GM21367 (cell line): ENCODE results near the gene HBQ1.
"Not testable (repeated sequence)": the region's sequence is repeated elsewhere in the genome, so short reads cannot be mapped to it uniquely, and the experiment has no call there.

Source experiments
- ATAC-seq: cut with Tn5 transposase; IDR thresholded peaks from one replicate; pipeline ENCODE4 v1.9.1; 2021; ENCODE audit not compliant: unreplicated experiment

Gene HBQ1

DNA sequence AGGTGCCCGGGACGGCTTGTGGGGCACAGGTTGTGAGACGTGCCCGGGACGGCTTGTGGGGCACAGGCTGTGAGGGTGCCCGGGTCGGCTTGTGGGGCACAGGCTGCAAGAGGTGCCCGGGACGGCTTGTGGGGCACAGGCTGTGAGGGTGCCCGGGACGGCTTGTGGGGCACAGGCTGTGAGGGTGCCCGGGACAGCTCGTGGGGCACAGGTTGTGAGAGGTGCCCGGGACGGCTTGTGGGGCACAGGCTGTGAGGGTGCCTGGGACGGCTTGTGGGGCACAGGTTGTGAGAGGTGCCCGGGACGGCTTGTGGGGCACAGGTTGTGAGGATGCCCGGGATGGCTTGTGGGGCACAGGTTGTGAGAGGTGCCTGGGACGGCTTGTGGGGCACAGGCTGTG, 20.0 kb upstream of the HBQ1 start:
- not testable (repeated sequence) for ATAC-seq

DNA sequence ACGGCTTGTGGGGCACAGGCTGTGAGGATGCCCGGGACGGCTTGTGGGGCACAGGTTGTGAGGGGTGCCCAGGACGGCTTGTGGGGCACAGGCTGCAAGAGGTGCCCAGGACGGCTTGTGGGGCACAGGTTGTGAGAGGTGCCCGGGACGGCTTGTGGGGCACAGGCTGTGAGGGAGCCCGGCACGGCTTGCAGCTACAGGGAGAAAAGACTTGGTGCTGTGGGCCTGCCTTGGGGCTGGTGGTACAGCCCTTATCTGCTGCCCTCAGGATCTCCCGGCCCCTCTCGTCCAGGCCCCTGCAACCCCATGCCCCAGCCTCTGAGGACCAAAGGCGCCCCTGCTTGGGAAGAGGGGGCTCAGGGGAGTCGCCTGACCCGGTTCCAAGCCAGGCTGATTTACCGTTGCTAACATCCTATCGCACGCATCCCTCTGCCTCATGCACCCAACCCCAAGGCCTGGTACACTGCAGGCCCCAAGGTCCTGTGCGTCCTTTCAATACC, 19.5 kb upstream of the HBQ1 start:
- ATAC-seq: no peak

DNA sequence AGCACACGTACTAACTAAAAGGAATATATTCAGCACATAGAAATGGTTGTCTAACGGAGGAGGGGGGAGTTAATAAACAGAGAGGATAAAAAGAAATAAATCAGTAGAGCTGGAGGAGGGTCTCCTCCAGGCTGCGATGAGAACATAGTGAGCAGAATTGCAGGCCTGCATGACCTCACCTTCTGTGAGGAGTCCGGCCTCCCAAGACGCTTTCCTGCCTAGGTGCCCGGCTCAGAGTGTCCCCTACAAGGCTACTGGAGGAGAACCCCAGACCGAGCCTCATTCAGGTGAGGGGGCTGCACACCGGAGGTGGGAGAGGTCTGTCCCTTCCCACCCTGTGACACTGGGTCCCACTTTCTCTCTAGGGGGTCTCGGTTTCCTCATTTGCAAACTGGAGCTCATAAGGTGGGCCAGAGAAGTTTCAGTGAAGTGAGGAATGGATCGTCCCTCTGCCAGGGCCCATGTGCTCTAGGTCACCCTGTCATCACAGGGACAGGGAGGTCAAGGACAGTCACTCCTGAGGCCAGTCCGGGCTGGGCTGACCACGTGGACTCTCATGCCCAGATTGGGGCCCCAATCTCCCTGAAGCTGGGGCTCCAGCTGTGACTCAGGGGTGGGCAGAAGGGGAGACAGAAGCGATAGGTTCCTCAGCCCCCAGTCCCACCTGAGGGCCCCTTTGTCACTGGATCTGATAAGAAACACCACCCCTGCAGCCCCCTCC, 17.8 kb upstream of the HBQ1 start:
- no peak for ATAC-seq

- ATAC-seq: not testable (repeated sequence)
These were observed 17.1 kb upstream of the HBQ1 start for GRCh38 chr16:163139-163538.

GRCh38 chr16:163696-164095, 16.6 kb upstream of the HBQ1 start:
- not testable (repeated sequence) for ATAC-seq

DNA sequence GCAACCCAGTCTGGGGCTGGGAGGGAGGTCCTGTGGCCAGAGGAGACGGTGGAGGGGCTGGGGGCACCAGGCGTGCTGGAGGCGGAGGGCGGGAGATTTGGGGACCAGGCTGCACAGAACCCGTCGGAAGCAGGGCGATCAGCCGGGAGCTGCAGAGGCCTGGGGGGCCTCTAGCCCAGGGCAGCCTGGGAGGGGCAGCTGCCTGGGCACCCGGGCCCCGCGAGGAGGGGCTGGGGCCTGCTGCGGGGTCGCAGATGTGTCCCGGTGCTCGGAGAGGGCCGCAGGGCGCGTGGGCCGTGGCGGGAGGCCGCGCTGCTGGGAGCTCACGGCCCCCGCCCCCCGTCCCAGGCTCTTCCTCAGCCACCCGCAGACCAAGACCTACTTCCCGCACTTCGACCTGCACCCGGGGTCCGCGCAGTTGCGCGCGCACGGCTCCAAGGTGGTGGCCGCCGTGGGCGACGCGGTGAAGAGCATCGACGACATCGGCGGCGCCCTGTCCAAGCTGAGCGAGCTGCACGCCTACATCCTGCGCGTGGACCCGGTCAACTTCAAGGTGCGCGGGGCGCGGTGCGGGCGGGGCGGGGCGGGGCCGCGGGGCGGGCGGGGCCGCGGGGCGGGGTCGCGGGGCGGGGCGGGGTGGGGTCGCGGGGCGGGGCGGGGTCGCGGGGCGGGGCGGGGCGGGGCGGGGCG, 16.0 kb upstream of the HBQ1 start:
- ATAC-seq: not testable (repeated sequence)

GRCh38 chr16:164827-165538, 15.3 kb upstream of the HBQ1 start:
- ATAC-seq: no peak

- ATAC-seq: no peak
These were observed 14.5 kb upstream of the HBQ1 start, which contains the start of gene HBM for GRCh38 chr16:165539-166374. HBM (plus strand) TSS chr16:165978; CDS start chr16:165998, 20 bp downstream.

GRCh38 chr16:166375-167121, 13.7 kb upstream of the HBQ1 start:
- ATAC-seq: no peak

- no peak for ATAC-seq
These were observed 13.1 kb upstream of the HBQ1 start for GRCh38 chr16:167122-167690.

- no peak for ATAC-seq
These were observed 11.8 kb upstream of the HBQ1 start for GRCh38 chr16:168424-168823.

DNA sequence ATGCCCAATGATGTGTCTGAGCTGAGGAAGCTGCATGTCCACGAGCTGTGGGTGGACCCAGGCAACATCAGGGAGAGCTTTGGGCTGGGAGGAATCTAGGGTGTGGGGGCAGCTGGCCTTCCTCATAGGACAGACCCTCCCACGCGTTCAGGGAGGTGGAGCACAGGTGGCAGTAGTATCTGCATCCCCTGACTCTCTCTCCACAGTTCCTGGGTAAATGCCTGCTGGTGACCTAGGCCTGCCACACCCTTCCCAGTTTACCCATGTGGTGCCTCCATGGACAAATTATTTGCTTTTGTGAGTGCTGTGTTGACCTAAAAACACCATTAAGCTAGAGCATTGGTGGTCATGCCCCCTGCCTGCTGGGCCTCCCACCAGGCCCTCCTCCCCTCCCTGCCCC, 11.2 kb upstream of the HBQ1 start:
- ATAC-seq: no peak

DNA sequence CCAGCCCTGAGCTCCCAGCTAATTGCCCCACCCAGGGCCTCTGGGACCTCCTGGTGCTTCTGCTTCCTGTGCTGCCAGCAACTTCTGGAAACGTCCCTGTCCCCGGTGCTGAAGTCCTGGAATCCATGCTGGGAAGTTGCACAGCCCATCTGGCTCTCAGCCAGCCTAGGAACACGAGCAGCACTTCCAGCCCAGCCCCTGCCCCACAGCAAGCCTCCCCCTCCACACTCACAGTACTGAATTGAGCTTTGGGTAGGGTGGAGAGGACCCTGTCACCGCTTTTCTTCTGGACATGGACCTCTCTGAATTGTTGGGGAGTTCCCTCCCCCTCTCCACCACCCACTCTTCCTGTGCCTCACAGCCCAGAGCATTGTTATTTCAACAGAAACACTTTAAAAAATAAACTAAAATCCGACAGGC, 10.2 kb upstream of the HBQ1 start:
- ATAC-seq: not testable (repeated sequence)

- ATAC-seq: no peak
These were observed 9.5 kb upstream of the HBQ1 start for GRCh38 chr16:170788-171187.

- ATAC-seq: not testable (repeated sequence)
These were observed 7.8 kb upstream of the HBQ1 start, which contains the start of gene HBA2 for GRCh38 chr16:172374-172941. HBA2 (plus strand) TSS chr16:172876; CDS start chr16:172913, 37 bp downstream.

GRCh38 chr16:173211-173854, 6.9 kb upstream of the HBQ1 start:
- not testable (repeated sequence) for ATAC-seq

GRCh38 chr16:173928-174769, 6.1 kb upstream of the HBQ1 start:
- not testable (repeated sequence) for ATAC-seq
